AG04450 (cell line): ENCODE results near the gene ILKAP. TPM values are rescaled to one million over a fixed set of nuclear protein-coding genes. Genes with fewer than 3 reads are reported as not detected.
A peak's percentile ranks its signal among the peaks of the same experiment; 100 is the strongest.

ENCODE experiments used
- CTCF ChIA-PET: fragments of 300-600, 350-600 bp; formaldehyde crosslinking; extraction: SDS; loops from one replicate; lab custom pipeline; 2022; ENCODE audit warnings: antibody characterized with exemption, inconsistent platforms; lab: Charles Lee
- POLR2A ChIA-PET: fragments of 350-600 bp; formaldehyde crosslinking; extraction: SDS; loops from one replicate; lab custom pipeline; 2021; ENCODE audit warnings: antibody characterized with exemption, inconsistent platforms; lab: Yijun Ruan, JAX
- DNase-seq: peaks from one replicate; pipeline ENCODE4 v3.0.0-alpha.2; 2011; ENCODE audit warnings: low read depth, low spot score
- H3K27ac ChIP-seq: one replicate; pipeline ENCODE4 v1.5.1; 2012; ENCODE audit warnings: low read depth, low read length, control low read depth
- H3K27me3 ChIP-seq: one replicate; pipeline ENCODE4 v1.6.0; 2012; ENCODE audit warnings: low read length; ENCODE audit not compliant: control insufficient read depth, insufficient read depth
- H3K4me3 ChIP-seq: 2 replicates; pipeline ENCODE4 v1.5.1; 2011; ENCODE audit warnings: mild to moderate bottlenecking, low read depth, low read length, control low read depth
- H3K9me3 ChIP-seq: 2 replicates; pipeline ENCODE4 v1.5.1; 2012; ENCODE audit warnings: low read length; ENCODE audit not compliant: control insufficient read depth, insufficient read depth
- CTCF ChIP-seq: IDR thresholded peaks from 2 replicates; pipeline ENCODE4 v1.5.1; 2011; ENCODE audit warnings: low read depth, low read length, control low read depth, inconsistent platforms
- polyA plus RNA-seq: library from polyadenylated mRNA; depleted of rRNA; stranded (reverse); fragments of >200 nt; gene quantifications from 2 replicates; pipeline ENCODE4 v1.2.3, GENCODE V29; 2011

The ILKAP gene
- polyA plus RNA-seq, 1 experiment: 34.9 TPM

- DNase-seq: no peak
- ChIA-PET CTCF (no interaction called here), POLR2A (no interaction called here)
- TF ChIP-seq CTCF: no peak
- peaks cover 36% of the 10 kb centered on the region for H3K27me3 ChIP-seq
- peak overlapping the region; percentile 2 for H3K27ac ChIP-seq
- no peak overlapping the region for H3K4me3 ChIP-seq
- H3K9me3 ChIP-seq: peaks cover 10% of the 10 kb centered on the region
Measured at GRCh38 chr2:238231809-238232208, 28.3 kb upstream of the ILKAP start.

- ChIA-PET CTCF (no interaction called here), POLR2A (no interaction called here)
- H3K27me3 ChIP-seq: peaks cover 32% of the 10 kb centered on the region
- TF ChIP-seq CTCF: no peak
- peak overlapping the region; percentile 53 for H3K4me3 ChIP-seq
- H3K27ac ChIP-seq: peak overlapping the region; percentile 2
- DNase-seq: no peak
- H3K9me3 ChIP-seq: peaks cover 10% of the 10 kb centered on the region
Measured at GRCh38 chr2:238231251-238231793, 27.8 kb upstream of the ILKAP start.

GRCh38 chr2:238230699-238231098, 27.2 kb upstream of the ILKAP start:
- no peak overlapping the region for H3K27ac ChIP-seq
- no peak overlapping the region for H3K4me3 ChIP-seq
- POLR2A ChIA-PET: no interaction called here
- CTCF ChIA-PET: no interaction called here
- H3K9me3 ChIP-seq: peaks cover 10% of the 10 kb centered on the region
- no peak for DNase-seq
- TF ChIP-seq CTCF: no peak
- H3K27me3 ChIP-seq: peaks cover 27% of the 10 kb centered on the region

DNA sequence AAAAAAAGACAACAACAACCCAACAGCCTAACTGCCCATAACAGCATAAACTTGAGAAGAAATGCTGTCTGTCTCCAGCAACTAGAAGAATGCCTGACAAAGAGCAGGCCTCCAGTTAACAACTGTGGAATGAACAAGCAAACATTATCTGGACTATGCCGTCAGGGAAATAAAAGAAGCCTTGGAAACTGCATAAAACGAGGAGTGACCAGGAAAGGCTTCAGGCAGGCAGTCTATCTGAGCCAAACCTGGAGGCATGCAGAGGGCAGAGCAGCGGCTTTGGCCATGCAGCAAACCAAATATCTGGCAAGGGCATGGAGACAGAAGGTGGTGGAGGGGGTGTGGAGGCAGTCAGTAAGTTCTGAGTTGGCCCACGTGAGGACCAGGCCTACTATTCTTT, 25.2 kb upstream of the ILKAP start:
- no peak for DNase-seq
- POLR2A ChIA-PET: no interaction called here
- Histone ChIP-seq H3K4me3 (no peak overlapping the region), H3K9me3 (peaks cover 10% of the 10 kb centered on the region), H3K27me3 (peaks cover 27% of the 10 kb centered on the region), H3K27ac (no peak overlapping the region)
- CTCF ChIA-PET: no interaction called here
- TF ChIP-seq CTCF: no peak

DNA sequence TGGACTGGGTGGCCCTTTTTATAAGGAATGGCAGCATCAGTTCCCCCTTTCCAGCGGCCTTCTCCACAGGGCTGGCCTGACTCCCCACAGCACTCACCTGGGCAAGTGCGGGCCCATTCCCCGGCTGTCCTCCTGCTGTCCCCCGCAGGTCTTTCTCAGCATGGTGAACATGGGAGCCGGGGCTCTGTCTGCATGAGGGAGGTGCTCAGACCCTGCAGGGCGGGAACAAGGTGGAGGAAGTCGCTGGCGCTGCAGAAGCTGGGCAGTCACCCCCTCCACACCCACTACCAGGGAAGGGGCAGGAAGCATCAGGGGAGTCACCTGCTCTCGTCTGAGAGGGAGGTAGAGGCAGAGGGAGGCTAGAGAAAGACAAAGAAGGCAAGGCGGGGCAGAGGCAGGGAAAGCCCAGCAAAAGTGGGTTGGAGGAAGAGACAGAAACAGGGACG, 24.1 kb upstream of the ILKAP start:
- CTCF ChIA-PET: no interaction called here
- no peak overlapping the region for H3K27ac ChIP-seq
- peaks cover 27% of the 10 kb centered on the region for H3K27me3 ChIP-seq
- peaks cover 10% of the 10 kb centered on the region for H3K9me3 ChIP-seq
- H3K4me3 ChIP-seq: no peak overlapping the region
- no peak for DNase-seq
- POLR2A ChIA-PET: no interaction called here
- TF ChIP-seq CTCF: no peak
